HCT116 (cell line): ENCODE results near the gene PCDHGA1. TPM values are rescaled to one million over a fixed set of nuclear protein-coding genes. Genes with fewer than 3 reads are reported as not detected.
A peak's percentile ranks its signal among the peaks of the same experiment; 100 is the strongest.

Experiments
- ATAC-seq: fragments of 200-7000 bp; cut with Tn5 transposase; 2 replicates; pipeline ENCODE4 v1.9.1; 2020; ENCODE audit warnings: mild to moderate bottlenecking, moderate library complexity
- BruUV-seq: library from RNA; stranded (reverse); fragments of 400-500 nt; replicated peaks from 2 replicates; lab custom pipeline; 2021; lab: Mats Ljungman, UMichigan
- CTCF ChIA-PET: fragments of 300-600 bp; sonication (Branson Sonifier 250); formaldehyde crosslinking; loops from one replicate; lab custom pipeline; 2021; ENCODE audit warnings: antibody characterized with exemption; lab: Charles Lee
- POLR2A ChIA-PET: fragments of 300-600, 350-600 bp; sonication (Branson Sonifier 250); formaldehyde crosslinking; loops from one replicate; lab custom pipeline; 2021; ENCODE audit warnings: antibody characterized with exemption; lab: Charles Lee
- RAD21 ChIA-PET, 2 experiments: fragments of 300-600 bp; sonication (Branson Sonifier 250); formaldehyde crosslinking; loops; one replicate each; lab custom pipeline; 2023; ENCODE audit warnings: low total read pairs in 2 of 2; ENCODE audit not compliant: uncharacterized antibody in 2 of 2, unreplicated experiment in 2 of 2, low non-redundant PET in 1 of 2; lab: Charles Lee
- DNase-seq: peaks from one replicate; pipeline ENCODE4 v3.0.0-alpha.2; 2010; ENCODE audit warnings: low read depth, low spot score
- H2AFZ ChIP-seq: fragments of 200-600 bp; shearing (Covaris generic), sonication (generic); 2 replicates; pipeline ENCODE4 v1.6.1; 2017; ENCODE audit warnings: low read depth, mixed run types, mixed read lengths, antibody characterized with exemption, low read length; ENCODE audit not compliant: poor library complexity, severe bottlenecking
- H3K27ac ChIP-seq: 2 replicates; pipeline ENCODE4 v1.5.1; 2012; ENCODE audit warnings: low read depth, low read length
- H3K27me3 ChIP-seq: fragments of 200-600 bp; sonication (generic); 2 replicates; pipeline ENCODE4 v1.6.1; 2016; ENCODE audit warnings: mixed run types, low read length, mixed read lengths; ENCODE audit not compliant: insufficient read depth
- H3K36me3 ChIP-seq, 2 experiments: fragments of 200-500 bp in 1 of 2; fragments of 200-600 bp in 1 of 2; sonication (Bioruptor generic) in 1 of 2; sonication (generic) in 1 of 2; 2 replicates each; pipeline versions ENCODE4 v1.5.1 to v1.6.1; 2014 to 2016; ENCODE audit warnings: low read length in 2 of 2, inconsistent platforms in 1 of 2, mixed read lengths in 1 of 2, mixed run types in 1 of 2; ENCODE audit not compliant: insufficient read depth in 2 of 2, control insufficient read depth in 1 of 2
- H3K4me1 ChIP-seq, 2 experiments: fragments of 200-600 bp in 1 of 2; sonication (generic) in 1 of 2; 2 replicates each; pipeline versions ENCODE4 v1.5.1 to v1.6.1; 2012 to 2017; ENCODE audit warnings: low read length in 2 of 2, inconsistent platforms in 1 of 2, mild to moderate bottlenecking in 1 of 2, mixed read lengths in 1 of 2, mixed run types in 1 of 2, moderate library complexity in 1 of 2; ENCODE audit not compliant: insufficient read depth in 2 of 2, control insufficient read depth in 1 of 2
- H3K4me2 ChIP-seq: fragments of 200-600 bp; sonication (generic); 2 replicates; pipeline ENCODE4 v1.6.1; 2017; ENCODE audit warnings: mixed run types, low read length, mixed read lengths
- H3K4me3 ChIP-seq, 2 experiments: fragments of 200-600 bp in 1 of 2; sonication (generic) in 1 of 2; replicated peaks in 1 of 2; 2 replicates each; pipeline ENCODE4 v1.5.1; 2011 to 2016; ENCODE audit warnings: low read length in 2 of 2, control low read depth in 1 of 2, low read depth in 1 of 2, mild to moderate bottlenecking in 1 of 2, mixed read lengths in 1 of 2, mixed run types in 1 of 2
- H3K79me2 ChIP-seq: fragments of 200-600 bp; sonication (generic); 2 replicates; pipeline ENCODE4 v1.6.1; 2017; ENCODE audit warnings: mild to moderate bottlenecking, mixed run types, low read length, moderate library complexity, mixed read lengths; ENCODE audit not compliant: insufficient read depth
- H3K9ac ChIP-seq: fragments of 200-600 bp; sonication (generic); 2 replicates; pipeline ENCODE4 v1.6.1; 2016; ENCODE audit warnings: low read length, mixed read lengths
- H3K9me2 ChIP-seq: fragments of 200-600 bp; sonication (generic), shearing (Covaris generic); 2 replicates; pipeline ENCODE4 v1.6.1; 2017; ENCODE audit warnings: mixed run types, mild to moderate bottlenecking, moderate library complexity; ENCODE audit not compliant: insufficient read depth
- H3K9me3 ChIP-seq, 2 experiments: fragments of 200-500 bp in 1 of 2; fragments of 200-600 bp in 1 of 2; sonication (Bioruptor generic) in 1 of 2; sonication (generic) in 1 of 2; 2 replicates each; pipeline ENCODE4 v1.6.1; 2014 to 2017; ENCODE audit warnings: low read length in 2 of 2, mixed read lengths in 2 of 2, inconsistent platforms in 1 of 2, low read depth in 1 of 2, mild to moderate bottlenecking in 1 of 2, mixed run types in 1 of 2, moderate library complexity in 1 of 2; ENCODE audit not compliant: control insufficient read depth in 1 of 2, insufficient read depth in 1 of 2
- H4K20me1 ChIP-seq: fragments of 200-600 bp; sonication (generic), shearing (Covaris generic); 2 replicates; pipeline ENCODE4 v1.6.1; 2017; ENCODE audit warnings: mixed run types, mild to moderate bottlenecking, moderate library complexity; ENCODE audit not compliant: insufficient read depth
- CBX3 ChIP-seq: IDR thresholded peaks from 2 replicates; pipeline ENCODE4 v1.6.1; 2012; ENCODE audit warnings: low read depth
- CEBPB ChIP-seq: IDR thresholded peaks from 2 replicates; pipeline ENCODE4 v1.6.1; 2012; ENCODE audit warnings: low read depth
- ELF1 ChIP-seq: IDR thresholded peaks from 2 replicates; pipeline ENCODE4 v1.6.1; 2012; ENCODE audit warnings: low read depth, borderline replicate concordance
- EZH2 ChIP-seq: fragments of 200-600 bp; sonication (generic); IDR thresholded peaks from 2 replicates; pipeline ENCODE4 v1.6.1; 2017; ENCODE audit warnings: antibody characterized with exemption, mixed run types
- JUND ChIP-seq: IDR thresholded peaks from 2 replicates; pipeline ENCODE4 v1.6.1; 2012
- POLR2A ChIP-seq: IDR thresholded peaks from 2 replicates; pipeline ENCODE4 v1.7.0; 2011; ENCODE audit warnings: borderline replicate concordance; ENCODE audit not compliant: insufficient read depth, insufficient read length; ENCODE audit errors: extremely low read depth
- POLR2AphosphoS5 ChIP-seq: IDR thresholded peaks from 2 replicates; pipeline ENCODE4 v1.6.1; 2011; ENCODE audit warnings: mild to moderate bottlenecking, low read depth, low read length, moderate library complexity
- RAD21 ChIP-seq: IDR thresholded peaks from 2 replicates; pipeline ENCODE4 v1.6.1; 2012; ENCODE audit warnings: low read depth, mild to moderate bottlenecking
- SIN3A ChIP-seq: IDR thresholded peaks from 2 replicates; pipeline ENCODE4 v1.6.1; 2012; ENCODE audit warnings: low read depth
- SP1 ChIP-seq: IDR thresholded peaks from 2 replicates; pipeline ENCODE4 v1.6.1; 2012; ENCODE audit warnings: low read depth
- SRF ChIP-seq: IDR thresholded peaks from 2 replicates; pipeline ENCODE4 v1.6.1; 2012; ENCODE audit warnings: low read depth
- TCF7L2 ChIP-seq: IDR thresholded peaks from 2 replicates; pipeline ENCODE4 v1.7.0; 2011; ENCODE audit warnings: borderline replicate concordance, inconsistent platforms; ENCODE audit not compliant: insufficient read depth, insufficient read length; ENCODE audit errors: extremely low read depth
- YY1 ChIP-seq: IDR thresholded peaks from 2 replicates; pipeline ENCODE4 v1.6.1; 2011; ENCODE audit warnings: low read length, low read depth, moderate library complexity, mild to moderate bottlenecking; ENCODE audit not compliant: insufficient replicate concordance; ENCODE audit errors: extremely low read depth
- ZFX ChIP-seq: fragments of 450-650 bp; IDR thresholded peaks from 2 replicates; pipeline ENCODE4 v1.6.1; 2017
- intact Hi-C: fragments of 100-400 bp; cut with micrococcal nuclease; formaldehyde crosslinking; loops from 2 replicates; pipeline ENCODE4 v1.10.0; 2022
- total RNA-seq: library from RNA; stranded (reverse); gene quantifications from one replicate; pipeline ENCODE4 v1.2.1, GENCODE V29; 2021; ENCODE audit not compliant: unreplicated experiment
- TF ChIP-seq, protein P1 (sequence below): IDR thresholded peaks from 2 replicates; pipeline ENCODE4 v1.6.1; 2011; ENCODE audit warnings: mild to moderate bottlenecking, low read length, moderate library complexity; ENCODE audit not compliant: insufficient replicate concordance; ENCODE audit errors: extremely low read depth
- TF ChIP-seq, protein P2 (sequence below), 3 experiments: fragments of 200-600 bp in 1 of 3; sonication (generic) in 1 of 3; IDR thresholded peaks in 2 of 3; conservative IDR thresholded peaks in 1 of 3; 2 replicates each; pipeline ENCODE4 v1.5.1; 2012 to 2017; ENCODE audit warnings: low read depth in 2 of 3, low read length in 2 of 3, antibody characterized with exemption in 1 of 3, borderline replicate concordance in 1 of 3, control low read depth in 1 of 3, mild to moderate bottlenecking in 1 of 3, mixed read lengths in 1 of 3, mixed run types in 1 of 3, moderate library complexity in 1 of 3; ENCODE audit not compliant: insufficient read depth in 1 of 3

PCDHGA1 gene
- total RNA-seq, 1 experiment from 2014 or later = 0.05 TPM

DNA sequence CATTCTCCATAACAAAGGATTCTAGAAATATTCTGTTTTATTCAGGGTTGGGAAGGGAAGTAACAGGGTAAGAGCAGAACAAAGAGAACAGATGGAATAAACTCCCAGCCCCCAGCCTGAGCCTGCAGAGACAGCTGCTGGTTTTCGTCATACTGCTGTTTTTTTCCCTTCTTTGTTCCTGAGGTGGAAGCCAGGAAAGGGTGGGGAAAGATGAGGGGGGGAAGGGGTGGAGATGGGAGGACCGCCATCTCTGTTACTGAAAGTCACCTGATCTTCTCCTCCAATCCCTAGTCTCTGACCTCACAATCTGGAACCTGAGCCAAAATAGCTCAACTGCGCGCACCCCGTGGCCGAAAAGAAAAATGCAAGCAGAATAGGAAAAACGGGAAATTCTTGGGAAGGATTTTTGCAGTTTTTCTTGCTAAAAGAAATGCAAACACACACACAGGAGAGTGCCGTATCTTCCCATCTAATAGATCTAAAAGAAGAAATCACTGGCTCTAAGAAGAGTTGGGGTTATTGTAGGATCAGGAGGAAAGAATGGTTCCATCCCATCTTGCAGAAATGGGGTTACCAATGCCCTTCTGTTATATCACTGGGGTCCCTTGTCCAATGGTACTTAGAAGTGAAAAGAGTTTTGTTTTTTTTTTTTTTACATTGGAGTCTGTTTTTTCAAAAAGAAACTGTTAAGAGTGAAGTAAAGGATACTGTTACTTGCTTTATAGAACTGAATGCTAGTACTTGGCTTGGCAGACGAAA lies 230.6 kb downstream of the PCDHGA1 start:
- ChIA-PET CTCF (interaction anchor here (0.8 to 1.4 kb wide), 4 partner anchors 148 to 337 kb away, joined by 3 to 7 read pairs (median 5); partner anchors contain the start of genes PCDHB14, PCDHGA10 and TAF7), RAD21 (no interaction called here)
- Histone ChIP-seq H3K27ac (no peak overlapping the region; the same call in 1 of the 2 replicates), H3K27me3 (no peaks in the 10 kb centered on the region)
- intact Hi-C loops = loop anchor here (10.0 kb wide), 2 partner anchors 476 to 706 kb away; partner anchors contain the start of gene PCDHA10
- TF ChIP-seq POLR2A (no peak), YY1 (peak; percentile 41), SRF (no peak), TCF7L2 (no peak), RAD21 (peak; percentile 71), CEBPB (no peak), ZFX (no peak), JUND (no peak), SP1 (no peak), CBX3 (peak; percentile 34; the same call in 1 of the 2 replicates), SIN3A (no peak), EZH2 (no peak), ELF1 (no peak), POLR2AphosphoS5 (no peak)
- TF ChIP-seq, protein P1, sequence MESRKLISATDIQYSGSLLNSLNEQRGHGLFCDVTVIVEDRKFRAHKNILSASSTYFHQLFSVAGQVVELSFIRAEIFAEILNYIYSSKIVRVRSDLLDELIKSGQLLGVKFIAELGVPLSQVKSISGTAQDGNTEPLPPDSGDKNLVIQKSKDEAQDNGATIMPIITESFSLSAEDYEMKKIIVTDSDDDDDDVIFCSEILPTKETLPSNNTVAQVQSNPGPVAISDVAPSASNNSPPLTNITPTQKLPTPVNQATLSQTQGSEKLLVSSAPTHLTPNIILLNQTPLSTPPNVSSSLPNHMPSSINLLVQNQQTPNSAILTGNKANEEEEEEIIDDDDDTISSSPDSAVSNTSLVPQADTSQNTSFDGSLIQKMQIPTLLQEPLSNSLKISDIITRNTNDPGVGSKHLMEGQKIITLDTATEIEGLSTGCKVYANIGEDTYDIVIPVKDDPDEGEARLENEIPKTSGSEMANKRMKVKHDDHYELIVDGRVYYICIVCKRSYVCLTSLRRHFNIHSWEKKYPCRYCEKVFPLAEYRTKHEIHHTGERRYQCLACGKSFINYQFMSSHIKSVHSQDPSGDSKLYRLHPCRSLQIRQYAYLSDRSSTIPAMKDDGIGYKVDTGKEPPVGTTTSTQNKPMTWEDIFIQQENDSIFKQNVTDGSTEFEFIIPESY = no peak
- TF ChIP-seq, protein P2, sequence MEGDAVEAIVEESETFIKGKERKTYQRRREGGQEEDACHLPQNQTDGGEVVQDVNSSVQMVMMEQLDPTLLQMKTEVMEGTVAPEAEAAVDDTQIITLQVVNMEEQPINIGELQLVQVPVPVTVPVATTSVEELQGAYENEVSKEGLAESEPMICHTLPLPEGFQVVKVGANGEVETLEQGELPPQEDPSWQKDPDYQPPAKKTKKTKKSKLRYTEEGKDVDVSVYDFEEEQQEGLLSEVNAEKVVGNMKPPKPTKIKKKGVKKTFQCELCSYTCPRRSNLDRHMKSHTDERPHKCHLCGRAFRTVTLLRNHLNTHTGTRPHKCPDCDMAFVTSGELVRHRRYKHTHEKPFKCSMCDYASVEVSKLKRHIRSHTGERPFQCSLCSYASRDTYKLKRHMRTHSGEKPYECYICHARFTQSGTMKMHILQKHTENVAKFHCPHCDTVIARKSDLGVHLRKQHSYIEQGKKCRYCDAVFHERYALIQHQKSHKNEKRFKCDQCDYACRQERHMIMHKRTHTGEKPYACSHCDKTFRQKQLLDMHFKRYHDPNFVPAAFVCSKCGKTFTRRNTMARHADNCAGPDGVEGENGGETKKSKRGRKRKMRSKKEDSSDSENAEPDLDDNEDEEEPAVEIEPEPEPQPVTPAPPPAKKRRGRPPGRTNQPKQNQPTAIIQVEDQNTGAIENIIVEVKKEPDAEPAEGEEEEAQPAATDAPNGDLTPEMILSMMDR (IDR thresholded peaks at IDR 0.05 in 2 of 3, conservative IDR thresholded peaks at IDR 0.05 in 1 of 3; ENCODE audit: borderline replicate concordance in 1 of 3, insufficient read depth in 1 of 3, low read depth in 2 of 3, low read length in 2 of 3) = peak; percentile 54 to 80 (median 66)
- TF ChIP-seq, all 23 proteins: peak for 4
- Histone ChIP-seq H3K9me2 (no peaks in the 10 kb centered on the region), H3K4me2 (peak overlapping the region; percentile 33; the same call in 1 of the 2 replicates), H3K79me2 (peaks cover 28% of the 10 kb centered on the region), H3K36me3 (peaks cover 10 to 32% of the 10 kb centered on the region in 2 experiments; a peak in 3 of 4 replicates), H3K9me3 (no peaks in the 10 kb centered on the region), H4K20me1 (no peaks in the 10 kb centered on the region), H3K9ac (peak overlapping the region; percentile 6; the same call in 1 of the 2 replicates), H3K4me3 (no peak overlapping the region), H2AFZ (no peak overlapping the region), H3K4me1 (peaks cover 0 to 26% of the 10 kb centered on the region in 2 experiments; a peak in 2 of 4 replicates)
- no peak for ATAC-seq
- no TSS peak for BruUV-seq
- POLR2A ChIA-PET = no interaction called here
- peak; percentile 59 for DNase-seq
